ENCODE results near the gene SMYD3. TPM values are rescaled to one million over a fixed set of nuclear protein-coding genes. Genes with fewer than 3 reads are reported as not detected.

The SMYD3 gene
- total and polyA plus RNA-seq, 2 of the 13 experiments (the other 11 are each of a cell fraction or from before 2014, with no cell fraction given), result 27.7 to 35.8 TPM

DNA sequence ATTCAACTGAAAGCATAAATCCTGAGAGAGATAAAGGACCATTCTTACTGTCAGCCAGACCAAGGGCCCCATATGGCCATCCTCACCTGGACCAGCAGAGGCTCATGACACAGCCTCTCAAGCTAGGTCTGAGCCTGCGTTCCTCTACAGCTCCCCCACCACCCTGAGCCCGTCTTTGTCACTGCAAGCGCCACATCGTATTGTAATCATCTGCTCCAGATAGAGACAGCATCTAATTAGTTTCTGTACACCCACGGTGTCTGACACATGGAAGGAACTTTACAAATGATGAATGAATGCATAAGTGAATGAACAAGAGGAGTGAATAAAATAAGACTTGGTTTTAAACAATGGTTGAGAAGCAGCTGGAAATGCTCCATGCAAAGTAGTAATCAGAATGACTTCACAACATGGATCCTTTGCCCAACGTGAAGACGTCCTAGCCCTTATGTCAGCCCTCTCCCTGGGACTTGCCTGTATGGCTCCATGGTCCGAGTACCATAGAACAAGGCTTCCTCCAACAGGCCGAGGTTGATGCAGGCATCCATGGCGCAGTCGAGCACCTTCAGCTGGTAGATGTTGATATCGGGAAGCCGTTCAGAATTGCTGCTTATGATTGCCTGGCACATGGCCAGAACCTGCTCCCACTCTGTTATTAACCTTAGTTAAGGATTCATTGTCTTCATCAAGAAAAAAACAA lies 648.9 kb downstream of the SMYD3 start (continued):
- no peak for TF ChIP-seq ZNF546 (CRISPR knock-in tag; conservative IDR thresholded peaks at IDR 0.05)

DNA sequence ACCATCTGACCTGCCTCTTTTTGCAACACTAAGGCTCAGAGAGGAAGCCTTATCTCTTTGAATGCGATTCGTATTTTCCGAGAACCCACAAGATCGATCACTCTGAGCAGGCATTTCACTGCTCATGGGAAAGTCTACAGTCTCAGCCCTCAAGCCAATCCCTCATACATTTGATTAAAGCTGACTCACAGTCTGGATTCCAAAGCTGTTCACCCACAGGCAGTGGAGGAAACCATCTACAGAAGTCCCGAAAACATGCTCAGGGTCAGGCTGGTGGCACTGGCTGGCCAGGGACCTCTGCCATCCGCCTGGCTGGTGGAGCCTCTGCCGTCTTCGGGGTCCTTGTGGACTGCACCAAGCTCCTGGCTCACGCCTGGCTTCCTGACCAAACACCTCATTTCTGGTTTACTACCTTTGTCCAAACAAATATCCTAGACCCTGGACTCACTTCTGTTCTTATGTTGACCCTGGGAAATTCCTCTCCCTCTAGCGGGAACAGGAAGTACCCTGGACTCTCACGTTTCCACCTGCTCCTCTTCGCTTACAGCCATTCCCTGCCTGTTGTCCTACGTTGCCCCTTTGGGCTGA lies 650.0 kb downstream of the SMYD3 start:
- 49% methylated on average over 9 of the region's 13 CpGs for WGBS (ENCODE audit: low lambda C conversion rate)
- no peaks in the 10 kb centered on the region for H4K20me1 ChIP-seq (ENCODE audit: insufficient read depth, low read length)
- CTCF ChIA-PET (ENCODE audit: low intra/inter-chr PET ratio, low total read pairs), result no interaction called here
- H3K4me3 ChIP-seq (replicated peaks in 1 of 3; ENCODE audit: insufficient read depth in 1 of 3, low read depth in 2 of 3, low read length in 3 of 3), result peak overlapping the region; percentile 33 to 63 (median 38); a peak in 5 of 6 replicates
- H3K4me1 ChIP-seq (ENCODE audit: insufficient read depth, low read length), result peaks cover 37% of the 10 kb centered on the region
- peak; percentile 76 for FAIRE-seq
- ATAC-seq, result peak; percentile 92
- no peaks in the 10 kb centered on the region for H3K27me3 ChIP-seq (ENCODE audit: control insufficient read depth in 1 of 2, insufficient read depth in 2 of 2, low read length in 2 of 2)
- intact Hi-C loops (cut with micrococcal nuclease; ENCODE audit: unreplicated experiment) (loop anchor here (2.0 kb wide), 1 partner anchor 46 kb away; no protein-coding TSS in a partner anchor), in situ Hi-C loops (cut with HindIII; ENCODE audit: extremely low pct_ligation_motif_present, low pct_unique_long_range_greater_than_20kb) (no loop called here)
- peaks cover 3% of the 10 kb centered on the region for H3K79me2 ChIP-seq (ENCODE audit: insufficient read depth, low read length)
- peak overlapping the region; percentile 85 for H3K27ac ChIP-seq (ENCODE audit: extremely low read length, insufficient read depth, low read length)
- POLR2A ChIA-PET, result interaction anchor here (0.5 to 2.3 kb wide), 2 partner anchors 46 to 330 kb away, joined by 3 to 9 read pairs; no protein-coding TSS in a partner anchor
- H3K36me3 ChIP-seq (replicated peaks in 1 of 2; ENCODE audit: control insufficient read depth in 1 of 2, insufficient read depth in 2 of 2, low read length in 2 of 2), result peaks cover 1 to 4% of the 10 kb centered on the region in 2 experiments; a peak in 1 of 5 replicates
- H3K9ac ChIP-seq (ENCODE audit: insufficient read depth, low read depth, low read length), result peak overlapping the region; percentile 61
- no peaks in the 10 kb centered on the region for H3K9me3 ChIP-seq (ENCODE audit: low read length)
- H2AFZ ChIP-seq (ENCODE audit: low read length), result no peak overlapping the region
- no TSS peak for BruUV-seq (replicated peaks)
- peak overlapping the region; percentile 75 for H3K4me2 ChIP-seq (ENCODE audit: low read depth, low read length)
- DNase-seq (ENCODE audit: low spot score), result peak; percentile 82
- TF ChIP-seq, protein P1, sequence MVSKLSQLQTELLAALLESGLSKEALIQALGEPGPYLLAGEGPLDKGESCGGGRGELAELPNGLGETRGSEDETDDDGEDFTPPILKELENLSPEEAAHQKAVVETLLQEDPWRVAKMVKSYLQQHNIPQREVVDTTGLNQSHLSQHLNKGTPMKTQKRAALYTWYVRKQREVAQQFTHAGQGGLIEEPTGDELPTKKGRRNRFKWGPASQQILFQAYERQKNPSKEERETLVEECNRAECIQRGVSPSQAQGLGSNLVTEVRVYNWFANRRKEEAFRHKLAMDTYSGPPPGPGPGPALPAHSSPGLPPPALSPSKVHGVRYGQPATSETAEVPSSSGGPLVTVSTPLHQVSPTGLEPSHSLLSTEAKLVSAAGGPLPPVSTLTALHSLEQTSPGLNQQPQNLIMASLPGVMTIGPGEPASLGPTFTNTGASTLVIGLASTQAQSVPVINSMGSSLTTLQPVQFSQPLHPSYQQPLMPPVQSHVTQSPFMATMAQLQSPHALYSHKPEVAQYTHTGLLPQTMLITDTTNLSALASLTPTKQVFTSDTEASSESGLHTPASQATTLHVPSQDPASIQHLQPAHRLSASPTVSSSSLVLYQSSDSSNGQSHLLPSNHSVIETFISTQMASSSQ (IDR thresholded peaks at IDR 0.05; ENCODE audit: low read depth), result no peak
- TF ChIP-seq, protein P1 (CRISPR knock-in tag; IDR thresholded peaks at IDR 0.05; ENCODE audit: borderline replicate concordance), result no peak
- TF ChIP-seq HNRNPUL1 (IDR thresholded peaks at IDR 0.05; ENCODE audit: low read depth, low read length), result no peak
- TF ChIP-seq TBP (CRISPR knock-in tag; IDR thresholded peaks at IDR 0.05), result no peak
- TF ChIP-seq, protein P2, sequence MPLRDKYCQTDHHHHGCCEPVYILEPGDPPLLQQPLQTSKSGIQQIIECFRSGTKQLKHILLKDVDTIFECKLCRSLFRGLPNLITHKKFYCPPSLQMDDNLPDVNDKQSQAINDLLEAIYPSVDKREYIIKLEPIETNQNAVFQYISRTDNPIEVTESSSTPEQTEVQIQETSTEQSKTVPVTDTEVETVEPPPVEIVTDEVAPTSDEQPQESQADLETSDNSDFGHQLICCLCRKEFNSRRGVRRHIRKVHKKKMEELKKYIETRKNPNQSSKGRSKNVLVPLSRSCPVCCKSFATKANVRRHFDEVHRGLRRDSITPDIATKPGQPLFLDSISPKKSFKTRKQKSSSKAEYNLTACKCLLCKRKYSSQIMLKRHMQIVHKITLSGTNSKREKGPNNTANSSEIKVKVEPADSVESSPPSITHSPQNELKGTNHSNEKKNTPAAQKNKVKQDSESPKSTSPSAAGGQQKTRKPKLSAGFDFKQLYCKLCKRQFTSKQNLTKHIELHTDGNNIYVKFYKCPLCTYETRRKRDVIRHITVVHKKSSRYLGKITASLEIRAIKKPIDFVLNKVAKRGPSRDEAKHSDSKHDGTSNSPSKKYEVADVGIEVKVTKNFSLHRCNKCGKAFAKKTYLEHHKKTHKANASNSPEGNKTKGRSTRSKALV (CRISPR knock-in tag; IDR thresholded peaks at IDR 0.05), result no peak
- no peak for TF ChIP-seq ZFP62 (CRISPR knock-in tag; IDR thresholded peaks at IDR 0.05)
- TF ChIP-seq ZNF510 (CRISPR knock-in tag; IDR thresholded peaks at IDR 0.05; ENCODE audit: low read depth), result no peak
- no peak for TF ChIP-seq MLLT10 (CRISPR knock-in tag; IDR thresholded peaks at IDR 0.05)
- TF ChIP-seq MEIS1 (CRISPR knock-in tag; IDR thresholded peaks at IDR 0.05; ENCODE audit: borderline replicate concordance), result 0 out of 2 replicates have a peak, but pooled peaks have one; percentile 26
- TF ChIP-seq, protein P3, sequence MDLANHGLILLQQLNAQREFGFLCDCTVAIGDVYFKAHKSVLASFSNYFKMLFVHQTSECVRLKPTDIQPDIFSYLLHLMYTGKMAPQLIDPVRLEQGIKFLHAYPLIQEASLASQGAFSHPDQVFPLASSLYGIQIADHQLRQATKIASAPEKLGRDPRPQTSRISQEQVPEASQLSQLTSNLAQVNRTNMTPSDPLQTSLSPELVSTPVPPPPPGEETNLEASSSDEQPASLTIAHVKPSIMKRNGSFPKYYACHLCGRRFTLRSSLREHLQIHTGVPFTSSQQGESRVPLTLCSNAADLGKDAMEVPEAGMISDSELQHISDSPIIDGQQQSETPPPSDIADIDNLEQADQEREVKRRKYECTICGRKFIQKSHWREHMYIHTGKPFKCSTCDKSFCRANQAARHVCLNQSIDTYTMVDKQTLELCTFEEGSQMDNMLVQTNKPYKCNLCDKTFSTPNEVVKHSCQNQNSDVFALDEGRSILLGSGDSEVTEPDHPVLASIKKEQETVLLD (CRISPR knock-in tag; IDR thresholded peaks at IDR 0.05; ENCODE audit: low read depth), result no peak
- TF ChIP-seq, protein P4, sequence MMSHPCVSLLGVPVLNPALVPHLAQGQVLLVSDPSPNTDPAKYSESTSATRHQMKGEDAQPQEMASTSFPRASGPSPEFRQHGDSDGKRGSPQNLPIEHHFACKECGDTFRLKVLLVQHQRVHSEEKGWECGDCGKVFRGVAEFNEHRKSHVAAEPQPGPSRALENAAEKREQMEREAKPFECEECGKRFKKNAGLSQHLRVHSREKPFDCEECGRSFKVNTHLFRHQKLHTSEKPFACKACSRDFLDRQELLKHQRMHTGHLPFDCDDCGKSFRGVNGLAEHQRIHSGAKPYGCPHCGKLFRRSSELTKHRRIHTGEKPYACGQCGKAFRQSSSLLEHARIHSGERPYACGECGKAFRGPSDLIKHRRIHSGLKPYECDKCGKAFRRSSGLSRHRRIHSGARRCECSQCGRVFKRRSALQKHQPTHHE (CRISPR knock-in tag; IDR thresholded peaks at IDR 0.05; ENCODE audit: borderline replicate concordance), result no peak
